Parathyroid adenoma (tissue), 2 donors: Measurements from ENCODE around the gene WNT7B.
A peak's percentile ranks its signal among the peaks of the same experiment; 100 is the strongest.

ENCODE experiments used
- H2AFZ ChIP-seq: fragments of 300-600 bp; sonication (generic); one replicate; pipeline ENCODE4 v1.7.0; 2017; ENCODE audit warnings: antibody characterized with exemption, mild to moderate bottlenecking
- H3K27ac ChIP-seq: fragments of 300-600 bp; sonication (generic); one replicate; pipeline ENCODE4 v1.7.0; 2017
- H3K27me3 ChIP-seq: fragments of 300-600 bp; sonication (generic); one replicate; pipeline ENCODE4 v1.7.0; 2017; ENCODE audit warnings: low read length; ENCODE audit not compliant: control insufficient read depth, insufficient read depth
- H3K36me3 ChIP-seq: fragments of 300-600 bp; sonication (generic); one replicate; pipeline ENCODE4 v1.7.0; 2017; ENCODE audit warnings: low read length; ENCODE audit not compliant: control insufficient read depth, insufficient read depth
- H3K4me1 ChIP-seq: fragments of 300-600 bp; sonication (generic); one replicate; pipeline ENCODE4 v1.7.0; 2017; ENCODE audit warnings: control low read depth
- H3K4me2 ChIP-seq: fragments of 300-600 bp; sonication (generic); one replicate; pipeline ENCODE4 v1.7.0; 2017; ENCODE audit warnings: low read length
- H3K4me3 ChIP-seq: fragments of 300-600 bp; sonication (generic); one replicate; pipeline ENCODE4 v1.7.0; 2017; ENCODE audit warnings: low read depth, low read length
- H3K79me2 ChIP-seq: fragments of 300-600 bp; sonication (generic); one replicate; pipeline ENCODE4 v1.7.0; 2017; ENCODE audit warnings: control low read depth
- H3K9ac ChIP-seq: fragments of 300-600 bp; sonication (generic); one replicate; pipeline ENCODE4 v1.7.0; 2017; ENCODE audit warnings: mild to moderate bottlenecking
- H3K9me3 ChIP-seq: fragments of 300-600 bp; sonication (generic); one replicate; pipeline ENCODE4 v1.7.0; 2017; ENCODE audit warnings: low read length; ENCODE audit not compliant: control insufficient read depth
- TF ChIP-seq, protein P1 (sequence below): fragments of 300-600 bp; sonication (generic); IDR thresholded peaks from one replicate; pipeline ENCODE4 v1.7.0; 2017; ENCODE audit warnings: antibody characterized with exemption, mild to moderate bottlenecking
- donor health status: primary hyperparathyroidism.

Gene WNT7B

DNA sequence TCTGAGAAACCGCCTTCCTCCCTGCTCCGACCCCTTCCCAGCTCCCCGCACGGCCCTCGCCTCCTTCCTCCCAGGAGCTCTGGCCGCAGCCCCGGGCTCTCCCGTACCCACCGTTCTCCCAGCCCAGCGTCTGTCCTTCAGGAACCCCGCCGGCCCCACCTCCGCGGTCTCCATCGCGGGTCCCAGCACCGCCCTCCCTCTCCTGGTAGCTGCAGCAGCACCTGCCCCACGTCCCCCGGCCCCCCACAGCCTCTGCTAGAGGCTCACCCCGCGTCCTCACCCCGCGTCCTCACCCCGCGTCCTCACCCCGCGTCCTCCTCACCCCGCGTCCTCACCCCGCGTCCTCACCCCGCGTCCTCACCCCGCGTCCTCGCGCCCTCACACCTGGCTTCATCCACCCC, 85.9 kb downstream of the WNT7B start:
- Histone ChIP-seq H2AFZ (no peak overlapping the region), H3K36me3 (no peaks in the 10 kb centered on the region), H3K4me3 (no peak overlapping the region)

DNA sequence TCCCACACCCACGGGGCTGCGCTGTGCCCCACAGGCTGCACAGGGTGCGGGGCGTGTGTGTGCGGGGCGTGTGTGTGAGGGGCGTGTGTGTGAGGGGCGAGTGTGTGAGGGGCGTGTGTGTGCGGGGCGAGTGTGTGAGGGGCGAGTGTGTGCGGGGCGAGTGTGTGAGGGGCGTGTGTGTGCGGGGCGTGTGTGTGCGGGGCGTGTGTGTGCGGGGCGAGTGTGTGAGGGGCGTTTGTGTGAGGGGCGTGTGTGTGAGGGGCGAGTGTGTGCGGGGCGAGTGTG, 86.7 kb downstream of the WNT7B start:
- Histone ChIP-seq H3K36me3 (no peaks in the 10 kb centered on the region), H3K9me3 (no peaks in the 10 kb centered on the region), H3K4me3 (no peak overlapping the region), H3K4me1 (no peaks in the 10 kb centered on the region), H3K4me2 (no peak overlapping the region), H3K27me3 (no peaks in the 10 kb centered on the region), H3K27ac (no peak overlapping the region), H3K9ac (no peak overlapping the region), H3K79me2 (no peaks in the 10 kb centered on the region), H2AFZ (no peak overlapping the region)
- TF ChIP-seq, protein P1, sequence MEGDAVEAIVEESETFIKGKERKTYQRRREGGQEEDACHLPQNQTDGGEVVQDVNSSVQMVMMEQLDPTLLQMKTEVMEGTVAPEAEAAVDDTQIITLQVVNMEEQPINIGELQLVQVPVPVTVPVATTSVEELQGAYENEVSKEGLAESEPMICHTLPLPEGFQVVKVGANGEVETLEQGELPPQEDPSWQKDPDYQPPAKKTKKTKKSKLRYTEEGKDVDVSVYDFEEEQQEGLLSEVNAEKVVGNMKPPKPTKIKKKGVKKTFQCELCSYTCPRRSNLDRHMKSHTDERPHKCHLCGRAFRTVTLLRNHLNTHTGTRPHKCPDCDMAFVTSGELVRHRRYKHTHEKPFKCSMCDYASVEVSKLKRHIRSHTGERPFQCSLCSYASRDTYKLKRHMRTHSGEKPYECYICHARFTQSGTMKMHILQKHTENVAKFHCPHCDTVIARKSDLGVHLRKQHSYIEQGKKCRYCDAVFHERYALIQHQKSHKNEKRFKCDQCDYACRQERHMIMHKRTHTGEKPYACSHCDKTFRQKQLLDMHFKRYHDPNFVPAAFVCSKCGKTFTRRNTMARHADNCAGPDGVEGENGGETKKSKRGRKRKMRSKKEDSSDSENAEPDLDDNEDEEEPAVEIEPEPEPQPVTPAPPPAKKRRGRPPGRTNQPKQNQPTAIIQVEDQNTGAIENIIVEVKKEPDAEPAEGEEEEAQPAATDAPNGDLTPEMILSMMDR = no peak

More for the DNA sequence above, 85.9 kb downstream of the WNT7B start:
- Histone ChIP-seq H3K27me3 (no peaks in the 10 kb centered on the region), H3K79me2 (no peaks in the 10 kb centered on the region), H3K4me2 (no peak overlapping the region), H3K9ac (no peak overlapping the region), H3K4me1 (no peaks in the 10 kb centered on the region), H3K9me3 (no peaks in the 10 kb centered on the region), H3K27ac (no peak overlapping the region)
- TF ChIP-seq, protein P1 = no peak

- Histone ChIP-seq H3K27me3 (no peaks in the 10 kb centered on the region), H3K27ac (no peak overlapping the region), H3K79me2 (no peaks in the 10 kb centered on the region), H3K4me2 (no peak overlapping the region), H3K9me3 (no peaks in the 10 kb centered on the region), H3K9ac (no peak overlapping the region), H3K36me3 (no peaks in the 10 kb centered on the region), H2AFZ (peak overlapping the region; percentile 53), H3K4me3 (no peak overlapping the region), H3K4me1 (no peaks in the 10 kb centered on the region)
- TF ChIP-seq, protein P1 = no peak
These were observed 87.2 kb downstream of the WNT7B start for GRCh38 chr22:45889539-45890350.

DNA sequence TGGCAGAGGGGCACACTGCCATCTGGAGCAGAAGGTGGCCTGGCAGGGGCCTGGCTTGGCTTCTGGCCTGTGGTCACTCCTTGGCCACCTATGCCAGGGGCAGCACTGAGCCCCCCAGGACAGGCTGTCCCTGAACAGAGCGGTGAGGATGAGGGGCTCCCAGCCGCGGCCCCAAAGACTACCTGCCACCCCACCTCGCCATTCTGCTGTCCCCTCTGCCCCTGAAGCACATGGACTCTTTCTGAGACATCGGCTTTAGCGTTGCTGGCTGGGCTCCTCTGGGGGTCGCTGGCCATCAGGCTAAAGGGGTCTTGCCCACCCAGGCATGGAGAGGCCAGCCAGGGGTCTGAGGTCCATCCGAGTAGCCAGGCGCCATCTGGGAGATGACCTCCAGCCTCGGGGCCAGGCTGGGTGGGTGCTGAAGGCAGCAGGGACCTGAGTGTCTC, 87.8 kb downstream of the WNT7B start:
- H3K9me3 ChIP-seq = no peaks in the 10 kb centered on the region
- H3K36me3 ChIP-seq = no peaks in the 10 kb centered on the region
- no peaks in the 10 kb centered on the region for H3K79me2 ChIP-seq
- H2AFZ ChIP-seq = no peak overlapping the region
- TF ChIP-seq, protein P1 = no peak
- H3K4me3 ChIP-seq = no peak overlapping the region
- H3K27ac ChIP-seq = no peak overlapping the region
- H3K27me3 ChIP-seq = no peaks in the 10 kb centered on the region
- H3K4me2 ChIP-seq = no peak overlapping the region
- no peaks in the 10 kb centered on the region for H3K4me1 ChIP-seq
- H3K9ac ChIP-seq = no peak overlapping the region
